ENCODE data around the gene COA1.

The COA1 gene

DNA sequence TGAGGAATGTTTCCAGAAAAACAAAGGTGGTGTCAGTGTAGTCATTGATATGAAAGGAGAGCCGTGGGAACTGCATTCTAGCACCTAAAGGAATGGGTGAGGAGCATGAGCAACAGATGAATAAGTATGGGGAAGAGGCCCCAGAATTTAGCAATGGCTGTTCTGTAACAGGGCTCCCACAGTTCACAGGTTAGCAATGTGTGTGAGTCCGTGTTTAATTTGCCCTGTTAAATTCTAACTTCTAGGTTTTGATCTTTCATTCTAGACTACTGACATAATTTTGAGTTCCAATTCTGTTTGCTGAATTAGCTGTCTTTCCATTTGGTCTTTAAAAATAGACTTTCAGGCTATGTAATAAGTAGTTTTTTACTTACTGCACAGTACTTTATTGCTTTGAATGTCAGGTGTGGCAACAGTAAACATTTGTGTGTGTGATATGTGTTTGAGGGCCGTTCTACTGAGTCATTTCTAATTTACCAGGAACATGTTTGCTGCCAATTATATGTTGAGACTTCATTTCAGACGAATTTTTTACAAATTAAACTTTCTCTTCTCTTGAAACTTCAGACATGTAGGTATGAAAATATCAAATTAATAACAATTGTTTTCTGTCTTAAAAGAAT is 137.7 kb downstream of the COA1 start:
- no peak for DNase-seq (ENCODE audit: low read depth in 2 of 2)

DNA sequence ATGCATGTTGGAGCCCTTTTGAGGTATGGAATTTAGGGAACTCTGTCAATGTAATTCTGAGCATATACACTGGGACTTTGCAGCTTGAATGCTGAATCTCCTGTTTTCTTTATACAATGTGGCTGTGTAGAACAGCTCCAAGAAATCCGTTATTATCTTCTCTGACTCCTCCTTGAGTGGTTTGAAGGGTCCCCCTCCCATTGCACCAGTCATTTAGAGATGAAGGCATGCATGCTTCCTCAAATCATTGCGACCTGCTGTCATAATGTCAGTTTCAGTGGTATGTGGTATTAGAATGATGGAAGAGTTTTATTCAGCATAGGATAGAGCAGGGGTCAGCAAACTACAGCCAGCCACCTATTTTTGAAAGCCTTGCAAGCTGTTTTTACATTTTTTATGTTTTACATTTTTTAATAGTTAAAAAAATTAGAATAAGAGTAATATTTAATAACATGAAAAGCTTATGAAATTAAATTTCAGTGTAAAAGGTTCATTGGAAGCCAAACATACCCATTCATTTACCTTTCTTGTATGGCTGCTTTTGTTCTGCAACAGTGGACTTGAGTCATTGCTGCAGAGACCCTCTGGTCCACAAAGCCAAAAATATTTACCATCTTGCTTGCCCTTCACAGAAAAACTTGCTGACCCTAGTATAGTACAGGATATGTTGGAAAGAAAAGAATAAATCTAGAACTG is 138.3 kb downstream of the COA1 start:
- DNase-seq (ENCODE audit: low read depth in 2 of 2), result no peak

DNA sequence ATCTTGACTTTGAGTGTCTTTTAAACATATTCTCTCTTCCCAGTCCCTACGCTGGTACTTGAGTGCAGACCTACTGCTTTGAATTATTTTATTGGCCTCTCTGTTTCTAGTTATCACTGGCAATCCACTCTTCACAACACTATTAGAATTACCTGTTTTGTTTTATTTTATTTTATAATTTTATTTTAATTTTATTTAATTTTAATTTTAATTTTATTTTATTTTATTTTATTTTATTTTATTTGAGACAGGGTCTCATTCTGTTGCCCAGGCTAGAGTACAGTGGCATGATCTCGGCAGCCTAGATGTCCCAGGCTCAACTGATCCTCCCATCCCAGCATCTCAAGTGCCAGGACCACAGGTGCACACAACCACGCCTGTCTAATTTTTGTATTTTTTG is 139.6 kb downstream of the COA1 start:
- no peak for DNase-seq (ENCODE audit: low read depth in 2 of 2)

Measured in stimulated activated CD8-positive, alpha-beta memory T cell treated with anti-CD3 and anti-CD28 coated beads, Interleukin-7, amount 100 ng/mL, for 1 hour (primary cell).